Neuron (in vitro differentiated cells): ENCODE measurements around the gene ADRB1.

Experiments
- H2AFZ ChIP-seq: one replicate; pipeline ENCODE4 v1.6.1; 2013; ENCODE audit warnings: low read depth, mild to moderate bottlenecking, inconsistent platforms, low read length, moderate library complexity
- H3K27me3 ChIP-seq: one replicate; pipeline ENCODE4 v1.6.1; 2013; ENCODE audit warnings: low read length; ENCODE audit not compliant: insufficient read depth
- H3K36me3 ChIP-seq: one replicate; pipeline ENCODE4 v1.6.1; 2013; ENCODE audit warnings: low read length; ENCODE audit not compliant: insufficient read depth
- H3K4me1 ChIP-seq: one replicate; pipeline ENCODE4 v1.6.1; 2013; ENCODE audit warnings: low read length; ENCODE audit not compliant: insufficient read depth
- H3K4me3 ChIP-seq: 2 replicates; pipeline ENCODE4 v1.5.1; 2013; ENCODE audit warnings: mild to moderate bottlenecking, low read length, moderate library complexity
- H3K9me3 ChIP-seq: one replicate; pipeline ENCODE4 v1.6.1; 2013; ENCODE audit warnings: low read length

The ADRB1 gene

GRCh38 chr10:114043532-114044246, at the start of gene ADRB1:
Gene ADRB1 (plus strand): TSS chr10:114043866. CDS start chr10:114044133, 267 bp downstream.
- peaks cover 80% of the 10 kb centered on the region for H3K27me3 ChIP-seq
- peaks cover 3% of the 10 kb centered on the region for H3K9me3 ChIP-seq
- H3K36me3 ChIP-seq, result no peaks in the 10 kb centered on the region
- H3K4me1 ChIP-seq, result no peaks in the 10 kb centered on the region
- peak within 1 kb of the TSS; percentile 83 for H2AFZ ChIP-seq
- peak within 1 kb of the TSS; percentile 18 for H3K4me3 ChIP-seq

DNA sequence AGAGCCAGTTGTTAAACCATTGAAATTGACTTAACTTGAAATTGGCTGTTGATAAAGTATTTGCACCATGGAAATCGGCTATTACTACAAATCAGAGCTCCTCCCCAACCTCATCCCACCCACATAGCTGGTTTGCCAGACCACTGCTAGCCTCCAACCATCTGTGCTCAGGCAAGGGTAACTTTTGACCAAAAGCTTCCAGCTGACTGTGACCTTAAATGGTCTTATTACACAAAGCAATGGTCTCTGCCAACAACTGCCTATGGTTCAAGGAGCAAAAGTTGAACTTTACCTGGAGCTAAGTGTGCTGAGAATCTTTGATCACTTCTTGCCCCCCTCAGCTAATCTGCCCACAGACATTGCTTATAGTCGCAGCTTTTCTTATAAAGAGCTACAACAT, 48.5 kb upstream of the ADRB1 start:
- H3K4me1 ChIP-seq, result no peaks in the 10 kb centered on the region
- peaks cover 6% of the 10 kb centered on the region for H3K27me3 ChIP-seq
- H3K36me3 ChIP-seq, result no peaks in the 10 kb centered on the region

GRCh38 chr10:113997428-113997827, 46.2 kb upstream of the ADRB1 start:
- H3K27me3 ChIP-seq, result peaks cover 11% of the 10 kb centered on the region
- no peak overlapping the region for H2AFZ ChIP-seq
- no peaks in the 10 kb centered on the region for H3K36me3 ChIP-seq
- H3K4me1 ChIP-seq, result no peaks in the 10 kb centered on the region
- H3K9me3 ChIP-seq, result no peaks in the 10 kb centered on the region
- no peak overlapping the region for H3K4me3 ChIP-seq

More for the DNA sequence above, 48.5 kb upstream of the ADRB1 start:
- Histone ChIP-seq H2AFZ (no peak overlapping the region), H3K4me3 (no peak overlapping the region), H3K9me3 (no peaks in the 10 kb centered on the region)

DNA sequence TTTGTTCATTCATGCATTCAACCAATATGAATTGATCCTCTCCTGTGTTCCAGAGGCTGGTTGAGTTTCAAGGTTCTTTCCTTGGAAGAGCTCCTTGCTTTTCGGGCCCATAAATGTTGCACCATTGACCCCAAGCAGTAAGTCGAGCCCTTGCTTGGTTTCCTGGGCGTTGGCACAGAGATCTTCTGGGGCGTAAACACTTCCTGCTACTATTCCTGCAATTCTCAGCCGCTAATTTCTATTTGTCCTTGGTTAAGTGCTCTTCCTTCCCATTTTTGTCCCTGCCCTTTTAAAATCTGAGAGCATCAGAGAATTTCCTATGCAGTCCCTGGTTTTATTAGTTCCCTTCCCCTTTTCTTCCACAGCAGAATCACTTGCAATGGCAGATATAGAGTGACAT, 44.1 kb upstream of the ADRB1 start:
- no peaks in the 10 kb centered on the region for H3K9me3 ChIP-seq
- peaks cover 11% of the 10 kb centered on the region for H3K27me3 ChIP-seq
- no peaks in the 10 kb centered on the region for H3K4me1 ChIP-seq
- H3K4me3 ChIP-seq, result no peak overlapping the region
- no peaks in the 10 kb centered on the region for H3K36me3 ChIP-seq
- no peak overlapping the region for H2AFZ ChIP-seq

- no peaks in the 10 kb centered on the region for H3K4me1 ChIP-seq
- H3K9me3 ChIP-seq, result no peaks in the 10 kb centered on the region
- H3K27me3 ChIP-seq, result peaks cover 13% of the 10 kb centered on the region
- H3K4me3 ChIP-seq, result no peak overlapping the region
- H2AFZ ChIP-seq, result no peak overlapping the region
- no peaks in the 10 kb centered on the region for H3K36me3 ChIP-seq
Observed at GRCh38 chr10:114000457-114001010, 43.1 kb upstream of the ADRB1 start.

DNA sequence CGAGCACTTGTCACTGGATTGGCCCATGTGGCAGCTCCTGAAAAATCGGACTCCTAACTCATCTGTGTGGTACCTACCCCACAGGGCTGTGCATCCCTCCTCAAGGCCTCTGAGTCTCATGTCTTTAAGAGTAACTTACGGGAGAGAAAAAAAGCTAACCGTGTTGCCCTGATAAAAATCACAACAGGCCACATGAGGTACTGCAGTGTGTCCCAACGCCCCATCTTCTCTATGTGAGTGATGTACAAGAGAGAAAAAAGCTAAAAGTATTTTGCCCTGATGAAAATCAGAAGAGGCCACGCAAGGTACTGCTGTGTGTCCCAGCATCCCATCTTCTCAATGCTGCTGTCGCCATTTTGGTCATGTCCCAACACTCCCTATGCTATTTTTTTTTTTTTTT, 41.2 kb upstream of the ADRB1 start:
- Histone ChIP-seq H3K27me3 (peaks cover 13% of the 10 kb centered on the region), H3K9me3 (no peaks in the 10 kb centered on the region), H3K36me3 (no peaks in the 10 kb centered on the region), H3K4me1 (no peaks in the 10 kb centered on the region), H3K4me3 (no peak overlapping the region), H2AFZ (no peak overlapping the region)

DNA sequence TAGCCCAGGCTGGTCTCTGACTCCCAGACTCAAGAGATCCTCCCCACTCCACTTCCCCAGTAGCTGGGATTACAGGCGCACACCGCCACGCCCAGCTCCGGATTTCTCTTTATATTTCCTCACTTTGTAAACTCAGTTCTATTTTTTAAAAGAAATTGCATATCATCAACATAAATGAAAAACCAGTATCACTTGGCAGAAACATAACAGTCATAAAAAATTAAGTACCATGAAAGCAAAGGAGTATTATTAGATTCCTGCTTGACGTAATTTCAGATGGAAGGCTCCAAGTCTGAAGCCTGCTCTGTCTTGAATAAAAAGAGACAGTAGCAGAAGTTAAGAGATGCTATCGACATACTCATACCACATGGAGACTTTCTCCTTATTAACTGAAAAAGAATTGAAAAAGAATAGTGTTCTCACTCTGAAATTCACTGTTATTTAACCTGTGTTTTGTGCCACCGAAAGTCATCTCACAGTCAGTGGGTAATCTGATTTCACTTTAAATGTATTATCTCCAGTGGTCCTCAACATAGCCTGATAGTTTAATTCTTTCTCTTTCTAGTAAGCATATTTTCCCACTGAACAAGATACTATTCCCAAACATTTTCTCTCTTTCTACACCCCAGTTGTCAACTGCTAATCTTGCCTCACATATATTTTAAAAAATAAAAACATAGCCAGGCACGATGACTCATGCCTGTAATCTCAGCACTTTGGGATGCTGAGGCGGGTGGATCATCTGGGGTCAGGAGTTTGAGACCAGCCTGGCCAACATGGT, 40.3 kb upstream of the ADRB1 start:
- Histone ChIP-seq H2AFZ (no peak overlapping the region), H3K36me3 (no peaks in the 10 kb centered on the region), H3K4me3 (no peak overlapping the region), H3K9me3 (no peaks in the 10 kb centered on the region), H3K27me3 (peaks cover 13% of the 10 kb centered on the region), H3K4me1 (no peaks in the 10 kb centered on the region)

- no peaks in the 10 kb centered on the region for H3K9me3 ChIP-seq
- H3K4me3 ChIP-seq, result no peak overlapping the region
- no peak overlapping the region for H2AFZ ChIP-seq
- H3K4me1 ChIP-seq, result no peaks in the 10 kb centered on the region
- peaks cover 3% of the 10 kb centered on the region for H3K27me3 ChIP-seq
- no peaks in the 10 kb centered on the region for H3K36me3 ChIP-seq
Observed at GRCh38 chr10:114009281-114009996, 34.2 kb upstream of the ADRB1 start.

DNA sequence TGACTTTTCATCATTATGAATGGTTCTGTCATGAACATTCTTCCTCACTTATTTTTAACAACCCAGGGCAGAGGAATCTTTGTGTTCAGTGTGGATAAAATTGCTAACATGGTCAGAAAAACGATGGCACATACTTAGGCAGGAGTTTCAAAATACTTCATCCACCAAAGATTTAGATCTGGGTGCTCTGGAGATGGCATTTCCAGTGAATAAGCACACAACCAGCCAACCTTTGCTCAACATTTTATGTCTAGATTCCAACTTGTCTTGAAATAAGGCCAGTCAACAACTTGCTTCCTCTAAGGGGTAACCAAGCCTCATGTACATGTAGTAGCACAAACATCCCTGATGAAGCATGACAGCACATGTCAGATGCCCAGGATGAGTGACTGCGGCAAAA, 33.4 kb upstream of the ADRB1 start:
- Histone ChIP-seq H3K4me3 (no peak overlapping the region), H3K36me3 (no peaks in the 10 kb centered on the region), H3K9me3 (no peaks in the 10 kb centered on the region), H3K4me1 (no peaks in the 10 kb centered on the region), H2AFZ (no peak overlapping the region), H3K27me3 (no peaks in the 10 kb centered on the region)

GRCh38 chr10:114012650-114013049, 31.0 kb upstream of the ADRB1 start:
- H3K4me3 ChIP-seq, result no peak overlapping the region
- no peaks in the 10 kb centered on the region for H3K4me1 ChIP-seq
- no peak overlapping the region for H2AFZ ChIP-seq
- no peaks in the 10 kb centered on the region for H3K9me3 ChIP-seq
- no peaks in the 10 kb centered on the region for H3K27me3 ChIP-seq
- no peaks in the 10 kb centered on the region for H3K36me3 ChIP-seq

- H3K36me3 ChIP-seq, result no peaks in the 10 kb centered on the region
- no peak overlapping the region for H2AFZ ChIP-seq
- no peaks in the 10 kb centered on the region for H3K4me1 ChIP-seq
- H3K4me3 ChIP-seq, result no peak overlapping the region
- no peaks in the 10 kb centered on the region for H3K9me3 ChIP-seq
- peaks cover 2% of the 10 kb centered on the region for H3K27me3 ChIP-seq
Observed at GRCh38 chr10:114015708-114016107, 28.0 kb upstream of the ADRB1 start.

- H2AFZ ChIP-seq, result no peak overlapping the region
- no peaks in the 10 kb centered on the region for H3K4me1 ChIP-seq
- peaks cover 2% of the 10 kb centered on the region for H3K27me3 ChIP-seq
Observed at GRCh38 chr10:114017271-114017670, 26.4 kb upstream of the ADRB1 start.

GRCh38 chr10:114017873-114018272, 25.8 kb upstream of the ADRB1 start:
- H3K36me3 ChIP-seq, result no peaks in the 10 kb centered on the region
- no peaks in the 10 kb centered on the region for H3K9me3 ChIP-seq
- H2AFZ ChIP-seq, result no peak overlapping the region
- H3K27me3 ChIP-seq, result peaks cover 2% of the 10 kb centered on the region
- H3K4me3 ChIP-seq, result no peak overlapping the region
- H3K4me1 ChIP-seq, result no peaks in the 10 kb centered on the region

More at GRCh38 chr10:114017271-114017670, 26.4 kb upstream of the ADRB1 start:
- Histone ChIP-seq H3K4me3 (no peak overlapping the region), H3K9me3 (no peaks in the 10 kb centered on the region), H3K36me3 (no peaks in the 10 kb centered on the region)
